ENCODE measurements around the gene ICOS.
"Not testable (repeated sequence)": the region's sequence is repeated elsewhere in the genome, so short reads cannot be mapped to it uniquely, and the experiment has no call there.

ICOS gene

DNA sequence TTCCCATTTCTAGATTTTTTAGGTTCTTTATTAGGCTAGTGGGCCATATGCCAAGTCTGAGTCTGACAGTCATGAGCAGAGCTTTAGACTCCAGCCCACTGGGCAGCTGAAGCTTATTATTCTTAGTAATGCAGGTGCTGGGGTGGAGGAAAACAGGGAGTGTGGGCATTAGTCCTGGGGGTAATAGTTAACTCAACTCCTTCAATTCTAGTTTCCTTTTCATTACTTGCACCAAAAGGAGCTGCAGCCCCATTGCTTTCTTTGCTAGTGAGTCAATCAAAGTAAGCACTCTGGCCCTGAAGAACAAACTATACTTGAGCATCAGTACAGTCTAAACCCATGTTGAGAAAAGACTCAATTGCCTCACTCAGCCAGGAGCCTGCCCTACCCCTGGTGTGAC lies 35.5 kb downstream of the ICOS start:
- no peak overlapping the region for H3K4me3 ChIP-seq (ENCODE audit: low read depth, low read length)

DNA sequence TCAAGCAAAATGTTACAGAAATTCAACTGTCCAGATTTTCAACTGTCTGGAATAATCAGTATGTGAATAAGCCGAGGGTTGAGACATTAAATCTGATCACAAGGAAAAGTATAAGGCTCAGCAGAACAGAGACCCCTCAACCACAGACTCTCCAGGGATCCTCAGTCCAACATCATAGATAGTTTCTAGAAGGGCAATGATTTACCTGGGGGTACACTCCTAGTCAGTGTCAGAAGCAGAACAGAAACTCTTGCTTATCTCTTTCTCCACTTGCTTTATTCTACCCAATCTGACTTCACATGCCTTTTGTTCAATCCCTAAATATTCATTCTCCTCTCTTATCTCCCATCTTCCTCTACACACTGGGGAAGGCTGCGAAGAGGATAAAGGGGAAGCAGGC lies 36.4 kb downstream of the ICOS start:
- no peak overlapping the region for H3K4me3 ChIP-seq (ENCODE audit: low read depth, low read length)

DNA sequence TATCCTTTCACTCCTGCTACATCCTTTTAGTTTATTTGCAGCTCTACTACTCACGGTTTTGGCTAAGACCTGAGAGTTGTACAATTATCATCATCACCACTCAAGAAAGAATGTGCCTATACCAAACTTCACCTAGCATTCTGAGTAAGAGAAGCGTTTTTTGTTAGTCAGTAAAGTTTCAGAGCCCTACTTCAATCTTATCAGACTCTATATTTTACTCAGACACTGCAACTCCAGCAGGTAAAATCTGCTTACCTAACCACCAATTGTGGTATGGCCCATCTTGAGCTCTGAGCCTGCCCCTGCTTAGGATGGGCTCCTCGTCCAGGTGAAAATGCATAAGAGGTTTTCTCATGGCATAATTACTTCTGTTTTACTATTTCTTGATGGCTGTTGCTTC lies 37.1 kb downstream of the ICOS start:
- no peak overlapping the region for H3K4me3 ChIP-seq (ENCODE audit: low read depth, low read length)

DNA sequence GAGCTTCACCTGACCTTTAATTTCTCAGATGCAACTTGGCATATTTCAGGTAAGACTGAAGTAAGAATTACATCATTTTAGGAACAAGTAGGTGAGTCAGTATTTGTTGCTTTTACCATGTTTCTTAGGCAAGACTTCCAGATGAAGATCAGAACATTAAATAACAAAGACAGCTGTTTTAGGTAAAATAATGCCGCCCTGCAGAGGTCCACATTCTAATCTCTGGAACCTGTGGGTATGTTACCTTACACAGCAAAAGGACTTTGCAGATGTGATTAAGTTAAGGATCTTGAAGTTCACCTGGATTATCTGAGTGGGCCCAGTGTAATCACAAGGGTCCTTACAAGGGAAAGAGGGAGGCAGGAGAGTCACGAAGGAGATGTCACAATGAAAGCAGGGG lies 39.3 kb downstream of the ICOS start:
- no peak overlapping the region for H3K4me3 ChIP-seq (ENCODE audit: low read depth, low read length)

- H3K4me3 ChIP-seq (ENCODE audit: low read depth, low read length): no peak overlapping the region
Observed at GRCh38 chr2:203982276-203982675, 45.7 kb downstream of the ICOS start.

DNA sequence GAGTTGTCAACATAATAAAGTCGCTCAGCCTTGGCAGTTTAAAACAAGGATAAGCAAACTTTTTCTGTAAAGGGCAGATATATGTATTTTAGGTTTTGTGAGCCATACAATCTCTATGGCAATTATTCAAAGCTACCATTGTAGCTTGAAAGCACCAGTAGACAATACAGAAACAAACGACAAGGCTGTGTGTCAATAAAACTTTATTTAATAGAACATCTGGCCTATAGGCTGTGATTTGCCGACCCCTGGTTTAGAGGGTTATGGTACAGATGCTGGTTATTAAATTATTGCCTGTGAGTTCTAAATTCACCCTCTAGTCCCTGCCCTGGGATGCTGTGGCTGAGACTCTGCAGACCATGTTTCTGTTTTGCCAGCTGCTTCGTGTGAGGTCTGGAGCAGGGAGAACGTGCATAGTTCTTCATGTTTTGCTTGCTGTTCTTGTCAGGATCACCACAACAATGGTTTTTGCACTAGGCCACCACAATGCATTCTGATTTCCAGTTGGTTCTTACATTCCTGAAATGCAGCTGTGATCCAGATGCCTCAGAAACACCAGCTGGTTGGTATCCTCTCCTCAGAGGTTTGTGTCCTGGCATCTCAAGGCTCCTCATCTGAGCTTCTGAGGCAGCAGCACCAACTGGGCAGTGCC lies 46.6 kb downstream of the ICOS start:
- H3K4me3 ChIP-seq (ENCODE audit: low read depth, low read length): no peak overlapping the region

DNA sequence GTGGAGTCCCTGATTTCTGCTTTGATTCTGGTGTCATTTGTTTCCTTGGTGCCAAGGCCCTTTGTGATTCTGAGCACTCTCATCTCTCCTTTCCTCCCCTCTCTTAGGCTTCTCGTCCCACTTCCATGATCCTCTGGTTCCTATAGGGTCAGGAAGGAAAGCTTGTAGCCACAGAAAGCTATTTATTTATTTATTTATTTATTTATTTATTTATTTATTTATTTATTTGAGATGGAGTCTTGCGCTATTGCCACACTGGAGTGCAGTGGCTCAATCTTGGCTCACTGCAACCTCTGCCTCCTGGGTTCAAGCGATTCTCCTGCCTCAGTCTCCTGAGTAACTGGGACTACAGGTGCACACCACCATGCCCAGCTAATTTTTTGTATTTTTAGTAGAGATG lies 49.4 kb downstream of the ICOS start:
- H3K4me3 ChIP-seq (ENCODE audit: low read depth, low read length): not testable (repeated sequence)

GRCh38 chr2:203987959-203988358 lies 51.4 kb downstream of the ICOS start:
- no peak overlapping the region for H3K4me3 ChIP-seq (ENCODE audit: low read depth, low read length)

DNA sequence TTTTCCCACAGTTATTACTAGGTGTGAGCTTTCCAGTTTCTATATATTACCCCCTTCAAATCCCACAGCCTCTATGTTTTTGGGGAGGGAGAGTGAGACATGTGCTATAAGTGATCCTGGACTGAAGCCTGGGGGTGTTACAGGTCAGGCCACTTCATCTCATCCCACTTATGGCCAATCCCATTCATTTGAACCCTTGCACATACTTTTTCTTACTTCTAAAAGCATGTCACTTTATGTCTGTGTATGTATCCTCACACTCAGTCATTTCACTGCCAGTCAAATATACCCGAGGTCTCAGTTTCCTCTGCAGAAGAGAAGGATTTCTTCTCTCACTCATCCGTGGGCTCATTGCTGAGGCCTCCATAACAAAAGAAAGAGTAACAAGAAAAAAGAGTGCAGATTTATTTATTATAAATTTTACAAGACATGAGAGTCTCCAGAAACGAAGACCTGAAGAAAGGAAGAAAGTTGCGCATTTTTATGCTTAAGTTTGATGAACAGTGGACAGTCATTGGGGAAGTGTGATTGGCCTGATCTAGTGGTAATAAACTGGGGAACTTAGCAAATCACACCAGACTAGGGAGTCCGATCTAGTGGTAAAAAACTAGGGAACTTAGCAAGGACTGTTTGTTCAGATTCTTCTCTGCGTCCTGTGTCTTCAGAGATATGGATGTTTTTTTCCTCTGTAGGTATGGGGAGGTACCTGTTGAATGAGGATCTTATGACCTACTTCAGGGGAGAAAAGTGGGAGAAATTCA lies 52.1 kb downstream of the ICOS start:
- no peak overlapping the region for H3K4me3 ChIP-seq (ENCODE audit: low read depth, low read length)

DNA sequence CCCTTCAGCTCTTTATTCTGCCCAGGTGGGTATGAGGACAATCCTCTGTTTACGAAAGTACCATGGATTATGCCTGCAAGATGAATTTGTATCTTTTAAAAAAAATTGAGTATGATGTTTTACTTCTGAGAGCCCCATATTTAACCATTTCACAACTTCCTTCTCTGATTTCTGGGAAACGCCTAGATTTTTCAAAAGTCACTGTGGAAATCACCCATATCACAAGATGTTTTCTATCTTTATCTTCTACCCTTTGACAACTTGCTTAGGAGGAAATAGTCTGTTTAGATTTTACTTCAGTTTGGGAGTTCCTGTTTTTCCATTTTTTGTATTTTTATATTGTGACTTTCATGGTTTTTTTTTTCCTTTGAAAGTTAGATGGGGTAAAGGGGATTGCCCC lies 53.0 kb downstream of the ICOS start:
- H3K4me3 ChIP-seq (ENCODE audit: low read depth, low read length): no peak overlapping the region

GRCh38 chr2:203992509-203992908 lies 55.9 kb downstream of the ICOS start:
- H3K4me3 ChIP-seq (ENCODE audit: low read depth, low read length): no peak overlapping the region

GRCh38 chr2:203993011-203993410 lies 56.4 kb downstream of the ICOS start:
- H3K4me3 ChIP-seq (ENCODE audit: low read depth, low read length): no peak overlapping the region

GRCh38 chr2:203993560-203993959 lies 57.0 kb downstream of the ICOS start:
- no peak overlapping the region for H3K4me3 ChIP-seq (ENCODE audit: low read depth, low read length)

GRCh38 chr2:203994735-203995134 lies 58.2 kb downstream of the ICOS start:
- H3K4me3 ChIP-seq (ENCODE audit: low read depth, low read length): no peak overlapping the region

GRCh38 chr2:203996692-203997091 lies 60.1 kb downstream of the ICOS start:
- H3K4me3 ChIP-seq (ENCODE audit: low read depth, low read length): no peak overlapping the region

GRCh38 chr2:203997481-203997880 lies 60.9 kb downstream of the ICOS start:
- H3K4me3 ChIP-seq (ENCODE audit: low read depth, low read length): no peak overlapping the region

- H3K4me3 ChIP-seq (ENCODE audit: low read depth, low read length): no peak overlapping the region
Observed at GRCh38 chr2:203997980-203998809, 61.6 kb downstream of the ICOS start.

DNA sequence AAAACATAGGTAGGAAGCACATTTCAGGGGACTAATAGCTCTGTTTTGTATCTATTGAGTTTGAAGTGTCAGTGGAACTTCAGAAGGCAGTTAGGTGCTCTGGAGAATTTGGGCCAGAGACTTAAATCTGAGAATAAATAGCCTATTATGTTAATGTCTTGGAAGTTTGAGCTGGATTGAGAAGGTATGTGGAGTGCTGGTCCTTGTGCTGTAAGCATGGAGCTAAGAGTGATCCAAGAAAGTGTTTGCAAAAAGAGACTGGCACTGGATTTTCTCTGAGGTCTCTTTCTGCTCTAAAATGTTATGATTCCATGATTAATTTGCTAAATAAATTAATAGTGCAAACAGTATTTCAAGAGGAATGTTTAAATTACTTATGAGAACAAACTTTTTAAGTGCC lies 63.3 kb downstream of the ICOS start:
- no peak overlapping the region for H3K4me3 ChIP-seq (ENCODE audit: low read depth, low read length)

GRCh38 chr2:204000446-204000845 lies 63.9 kb downstream of the ICOS start:
- H3K4me3 ChIP-seq (ENCODE audit: low read depth, low read length): no peak overlapping the region

DNA sequence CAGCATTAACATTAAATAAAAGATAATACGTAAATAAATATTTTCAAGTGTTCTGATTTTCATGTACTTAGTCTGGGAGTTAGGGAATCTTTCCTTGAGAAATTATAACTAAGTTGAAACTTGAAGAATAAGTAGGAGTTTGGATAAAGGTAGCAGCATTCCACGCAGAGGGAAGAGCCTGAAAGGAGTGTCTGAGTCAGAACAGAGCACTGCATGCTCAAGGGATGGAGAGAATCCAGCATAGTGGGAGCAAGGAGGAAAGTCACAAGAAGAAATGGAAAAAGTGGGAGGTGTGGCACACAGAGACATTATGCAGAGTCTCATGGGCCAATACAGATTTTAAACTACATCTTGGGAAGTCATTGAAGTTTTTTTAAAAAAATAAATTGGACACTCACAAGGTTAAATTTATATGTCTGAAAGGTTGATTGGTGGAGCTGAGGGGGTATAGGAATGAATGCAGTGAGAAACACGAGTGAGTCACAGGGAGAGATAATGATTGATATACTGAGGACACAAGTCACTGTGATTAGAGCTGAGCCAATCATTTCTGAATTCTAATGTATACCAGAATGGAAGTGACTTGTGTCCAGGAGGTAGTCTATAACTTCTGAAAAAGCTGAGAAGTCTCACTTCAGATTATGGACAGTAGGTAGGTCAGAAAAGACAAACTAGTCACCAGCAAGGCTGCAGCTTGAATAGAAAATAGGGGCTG lies 66.9 kb downstream of the ICOS start:
- H3K4me3 ChIP-seq (ENCODE audit: low read depth, low read length): no peak overlapping the region

- no peak overlapping the region for H3K4me3 ChIP-seq (ENCODE audit: low read depth, low read length)
Observed at GRCh38 chr2:204004912-204005311, 68.3 kb downstream of the ICOS start.

Measured in iPS-11a (cell line).